ENCODE data around the gene TIRAP. TPM values are rescaled to one million over a fixed set of nuclear protein-coding genes. Genes with fewer than 3 reads are reported as not detected.

Gene TIRAP
- total and polyA plus RNA-seq, 2 donors (not counting 1 experiment from before 2014, with no cell fraction given), result 4.8 to 5.4 TPM

- no peak overlapping the region for H2AFZ ChIP-seq (ENCODE audit: low read length)
- no peaks in the 10 kb centered on the region for H3K27me3 ChIP-seq (ENCODE audit: control insufficient read depth, insufficient read depth, low read length)
- no peak for TF ChIP-seq CTCF (conservative IDR thresholded peaks at IDR 0.05 in 1 of 2, IDR thresholded peaks at IDR 0.05 in 1 of 2; ENCODE audit: low read depth in 1 of 2, low read length in 2 of 2)
- no peak for TF ChIP-seq EZH2 (IDR thresholded peaks at IDR 0.05; ENCODE audit: low read length, missing control alignments)
- no peaks in the 10 kb centered on the region for H3K9me3 ChIP-seq (ENCODE audit: control insufficient read depth, insufficient read depth, low read depth, low read length)
- H4K20me1 ChIP-seq (ENCODE audit: control insufficient read depth, extremely low read depth, insufficient read depth, low read length), result no peaks in the 10 kb centered on the region
- DNase-seq (ENCODE audit: low read depth in 2 of 2), result peak in 1 of 2 donors; percentile 75
- H3K27ac ChIP-seq (ENCODE audit: insufficient read depth, low read length), result no peak overlapping the region
- no peak overlapping the region for H3K4me3 ChIP-seq (replicated peaks in 1 of 4; ENCODE audit: control extremely low read depth in 1 of 4, insufficient read depth in 1 of 4, low read depth in 3 of 4, low read length in 4 of 4)
- peaks cover 18% of the 10 kb centered on the region for H3K4me1 ChIP-seq (ENCODE audit: control insufficient read depth, extremely low read depth, insufficient read depth, low read length)
- peaks cover 5% of the 10 kb centered on the region for H3K36me3 ChIP-seq (ENCODE audit: control insufficient read depth, insufficient read depth, low read length)
- H3K9ac ChIP-seq (ENCODE audit: insufficient read depth, low read length), result no peak overlapping the region
- no peak overlapping the region for H3K4me2 ChIP-seq (ENCODE audit: extremely low read depth, insufficient read depth, low read length)
- no peaks in the 10 kb centered on the region for H3K79me2 ChIP-seq (ENCODE audit: control insufficient read depth, insufficient read depth, low read length)
These were observed 52.0 kb downstream of the TIRAP start for GRCh38 chr11:126334659-126335462.

- no peaks in the 10 kb centered on the region for H3K27me3 ChIP-seq (ENCODE audit: control insufficient read depth, insufficient read depth, low read length)
- TF ChIP-seq EZH2 (IDR thresholded peaks at IDR 0.05; ENCODE audit: low read length, missing control alignments) (no peak), CTCF (conservative IDR thresholded peaks at IDR 0.05 in 1 of 2, IDR thresholded peaks at IDR 0.05 in 1 of 2; ENCODE audit: low read depth in 1 of 2, low read length in 2 of 2) (no peak)
- no peaks in the 10 kb centered on the region for H3K9me3 ChIP-seq (ENCODE audit: control insufficient read depth, insufficient read depth, low read depth, low read length)
- H2AFZ ChIP-seq (ENCODE audit: low read length), result no peak overlapping the region
- no peak overlapping the region for H3K4me3 ChIP-seq (replicated peaks in 1 of 4; ENCODE audit: control extremely low read depth in 1 of 4, insufficient read depth in 1 of 4, low read depth in 3 of 4, low read length in 4 of 4)
- H3K4me2 ChIP-seq (ENCODE audit: extremely low read depth, insufficient read depth, low read length), result no peak overlapping the region
- no peak overlapping the region for H3K9ac ChIP-seq (ENCODE audit: insufficient read depth, low read length)
- peaks cover 18% of the 10 kb centered on the region for H3K4me1 ChIP-seq (ENCODE audit: control insufficient read depth, extremely low read depth, insufficient read depth, low read length)
- DNase-seq (ENCODE audit: low read depth in 2 of 2), result no peak
- no peaks in the 10 kb centered on the region for H4K20me1 ChIP-seq (ENCODE audit: control insufficient read depth, extremely low read depth, insufficient read depth, low read length)
- H3K27ac ChIP-seq (ENCODE audit: insufficient read depth, low read length), result no peak overlapping the region
- H3K79me2 ChIP-seq (ENCODE audit: control insufficient read depth, insufficient read depth, low read length), result no peaks in the 10 kb centered on the region
- H3K36me3 ChIP-seq (ENCODE audit: control insufficient read depth, insufficient read depth, low read length), result peaks cover 5% of the 10 kb centered on the region
These were observed 52.5 kb downstream of the TIRAP start for GRCh38 chr11:126335463-126335760.

- no peak overlapping the region for H2AFZ ChIP-seq (ENCODE audit: low read length)
- no peaks in the 10 kb centered on the region for H4K20me1 ChIP-seq (ENCODE audit: control insufficient read depth, extremely low read depth, insufficient read depth, low read length)
- H3K9me3 ChIP-seq (ENCODE audit: control insufficient read depth, insufficient read depth, low read depth, low read length), result no peaks in the 10 kb centered on the region
- H3K27ac ChIP-seq (ENCODE audit: insufficient read depth, low read length), result no peak overlapping the region
- no peaks in the 10 kb centered on the region for H3K27me3 ChIP-seq (ENCODE audit: control insufficient read depth, insufficient read depth, low read length)
- H3K4me2 ChIP-seq (ENCODE audit: extremely low read depth, insufficient read depth, low read length), result no peak overlapping the region
- no peak for DNase-seq (ENCODE audit: low read depth in 2 of 2)
- no peak overlapping the region for H3K9ac ChIP-seq (ENCODE audit: insufficient read depth, low read length)
- H3K36me3 ChIP-seq (ENCODE audit: control insufficient read depth, insufficient read depth, low read length), result peaks cover 5% of the 10 kb centered on the region
- H3K79me2 ChIP-seq (ENCODE audit: control insufficient read depth, insufficient read depth, low read length), result no peaks in the 10 kb centered on the region
- peaks cover 18% of the 10 kb centered on the region for H3K4me1 ChIP-seq (ENCODE audit: control insufficient read depth, extremely low read depth, insufficient read depth, low read length)
- no peak overlapping the region for H3K4me3 ChIP-seq (replicated peaks in 1 of 4; ENCODE audit: control extremely low read depth in 1 of 4, insufficient read depth in 1 of 4, low read depth in 3 of 4, low read length in 4 of 4)
- TF ChIP-seq EZH2 (IDR thresholded peaks at IDR 0.05; ENCODE audit: low read length, missing control alignments) (no peak), CTCF (conservative IDR thresholded peaks at IDR 0.05 in 1 of 2, IDR thresholded peaks at IDR 0.05 in 1 of 2; ENCODE audit: low read depth in 1 of 2, low read length in 2 of 2) (no peak)
These were observed 53.2 kb downstream of the TIRAP start for GRCh38 chr11:126336138-126336541.

All from fibroblast of lung (primary cell).